Vagina (tissue), 2 donors: ENCODE measurements around the gene CRMP1. TPM values are rescaled to one million over a fixed set of nuclear protein-coding genes. Genes with fewer than 3 reads are reported as not detected.

Source experiments
- DNase-seq, 2 donors: peaks; one replicate each; pipeline ENCODE4 v3.0.0-alpha.2; 2017; ENCODE audit errors: extremely low spot score in 2 of 2
- H3K27ac ChIP-seq: fragments of 200-600 bp; sonication (generic); one replicate; pipeline ENCODE4 v1.5.1; 2019
- H3K27me3 ChIP-seq: fragments of 200-600 bp; sonication (generic); one replicate; pipeline ENCODE4 v1.5.1; 2019
- H3K36me3 ChIP-seq, 2 donors: fragments of 200-600 bp; sonication (generic); one replicate each; pipeline ENCODE4 v1.5.1; 2017 to 2019
- H3K4me1 ChIP-seq: fragments of 200-600 bp; sonication (generic); one replicate; pipeline ENCODE4 v1.5.1; 2019
- H3K4me3 ChIP-seq, 2 donors: fragments of 200-600 bp; sonication (generic); 1 replicate in 1 of 2; 2 replicates in 1 of 2; pipeline ENCODE4 v1.5.1; 2016 to 2019
- H3K9me3 ChIP-seq: fragments of 200-600 bp; sonication (generic); one replicate; pipeline ENCODE4 v1.5.1; 2019
- POLR2A ChIP-seq, 2 donors: fragments of 450-650 bp; IDR thresholded peaks; one replicate each; pipeline ENCODE4 v1.6.1; 2017; ENCODE audit warnings: antibody characterized with exemption in 2 of 2, mild to moderate bottlenecking in 2 of 2, moderate library complexity in 2 of 2
- POLR2AphosphoS5 ChIP-seq, 2 donors: sonication (generic); formaldehyde crosslinking; IDR thresholded peaks; one replicate each; pipeline ENCODE4 v1.9.0; 2017; ENCODE audit warnings: antibody characterized with exemption in 2 of 2, mild to moderate bottlenecking in 2 of 2, low read depth in 1 of 2; ENCODE audit not compliant: insufficient read depth in 1 of 2
- intact Hi-C: fragments of 100-400 bp; cut with DNase I; formaldehyde crosslinking; loops from one replicate; pipeline ENCODE4 v1.15.1; 2023
- total RNA-seq: library from RNA; depleted of rRNA; stranded (reverse); fragments of >200 nt; gene quantifications from one replicate; pipeline ENCODE4 v1.2.3, GENCODE V29; 2016
- TF ChIP-seq, protein P1 (sequence below), 3 experiments: fragments of 450-650 bp in 2 of 3; fragments of 200-600 bp in 1 of 3; sonication (generic) in 1 of 3; IDR thresholded peaks; one replicate each; pipeline ENCODE4 v1.5.1; 2017 to 2019; ENCODE audit warnings: antibody characterized with exemption in 3 of 3, mild to moderate bottlenecking in 2 of 3, moderate library complexity in 2 of 3

CRMP1 gene
- total RNA-seq, 1 donor from 2014 or later, result 3.4 TPM

- Histone ChIP-seq H3K27ac (no peak overlapping the region), H3K4me3 (no peak overlapping the region), H3K27me3 (no peaks in the 10 kb centered on the region), H3K9me3 (no peaks in the 10 kb centered on the region), H3K4me1 (no peaks in the 10 kb centered on the region), H3K36me3 (peaks cover 0 to 29% of the 10 kb centered on the region in 2 donors)
- intact Hi-C loops, result no loop called here
- DNase-seq, result no peak
- TF ChIP-seq POLR2AphosphoS5 (IDR thresholded peaks at IDR 0.05; ENCODE audit: insufficient read depth in 1 of 2, low read depth in 1 of 2), result no peak
- TF ChIP-seq, protein P1, sequence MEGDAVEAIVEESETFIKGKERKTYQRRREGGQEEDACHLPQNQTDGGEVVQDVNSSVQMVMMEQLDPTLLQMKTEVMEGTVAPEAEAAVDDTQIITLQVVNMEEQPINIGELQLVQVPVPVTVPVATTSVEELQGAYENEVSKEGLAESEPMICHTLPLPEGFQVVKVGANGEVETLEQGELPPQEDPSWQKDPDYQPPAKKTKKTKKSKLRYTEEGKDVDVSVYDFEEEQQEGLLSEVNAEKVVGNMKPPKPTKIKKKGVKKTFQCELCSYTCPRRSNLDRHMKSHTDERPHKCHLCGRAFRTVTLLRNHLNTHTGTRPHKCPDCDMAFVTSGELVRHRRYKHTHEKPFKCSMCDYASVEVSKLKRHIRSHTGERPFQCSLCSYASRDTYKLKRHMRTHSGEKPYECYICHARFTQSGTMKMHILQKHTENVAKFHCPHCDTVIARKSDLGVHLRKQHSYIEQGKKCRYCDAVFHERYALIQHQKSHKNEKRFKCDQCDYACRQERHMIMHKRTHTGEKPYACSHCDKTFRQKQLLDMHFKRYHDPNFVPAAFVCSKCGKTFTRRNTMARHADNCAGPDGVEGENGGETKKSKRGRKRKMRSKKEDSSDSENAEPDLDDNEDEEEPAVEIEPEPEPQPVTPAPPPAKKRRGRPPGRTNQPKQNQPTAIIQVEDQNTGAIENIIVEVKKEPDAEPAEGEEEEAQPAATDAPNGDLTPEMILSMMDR (IDR thresholded peaks at IDR 0.05), result no peak
- no peak for TF ChIP-seq POLR2A (IDR thresholded peaks at IDR 0.05)
These were observed 93.9 kb downstream of the CRMP1 start for GRCh38 chr4:5798946-5799345.

DNA sequence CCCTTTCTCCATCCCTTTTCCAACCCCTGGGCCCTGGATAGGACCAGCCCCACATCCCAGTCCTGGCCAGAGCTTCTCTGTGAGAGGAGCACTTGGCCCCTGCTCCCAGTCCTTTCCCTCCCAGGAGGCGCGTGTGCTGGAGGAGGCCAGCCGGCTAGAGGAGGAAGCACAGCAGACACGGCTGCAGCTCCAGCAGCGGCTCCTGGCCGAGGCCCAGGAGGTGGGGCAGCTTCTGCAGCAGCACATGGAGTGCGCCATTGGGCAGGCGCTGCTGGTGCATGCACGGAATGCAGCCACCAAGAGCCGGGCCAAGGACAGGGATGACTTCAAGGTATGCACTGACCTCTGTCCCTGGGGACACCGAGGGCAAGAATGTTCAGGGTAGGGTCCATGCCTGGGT, 94.4 kb downstream of the CRMP1 start:
- no peaks in the 10 kb centered on the region for H3K9me3 ChIP-seq
- no peak for DNase-seq
- peaks cover 0 to 29% of the 10 kb centered on the region in 2 donors for H3K36me3 ChIP-seq
- H3K27me3 ChIP-seq, result no peaks in the 10 kb centered on the region
- intact Hi-C loops, result no loop called here
- H3K4me1 ChIP-seq, result no peaks in the 10 kb centered on the region
- H3K27ac ChIP-seq, result no peak overlapping the region
- H3K4me3 ChIP-seq, result no peak overlapping the region
- TF ChIP-seq POLR2AphosphoS5 (IDR thresholded peaks at IDR 0.05; ENCODE audit: insufficient read depth in 1 of 2, low read depth in 1 of 2), result no peak
- TF ChIP-seq, protein P1 (IDR thresholded peaks at IDR 0.05), result no peak
- TF ChIP-seq POLR2A (IDR thresholded peaks at IDR 0.05), result no peak

GRCh38 chr4:5797866-5798265, 95.0 kb downstream of the CRMP1 start:
- H3K36me3 ChIP-seq, result peaks cover 0 to 29% of the 10 kb centered on the region in 2 donors
- H3K27ac ChIP-seq, result no peak overlapping the region
- no peak overlapping the region for H3K4me3 ChIP-seq
- TF ChIP-seq POLR2A (IDR thresholded peaks at IDR 0.05) (no peak), POLR2AphosphoS5 (IDR thresholded peaks at IDR 0.05; ENCODE audit: insufficient read depth in 1 of 2, low read depth in 1 of 2) (no peak)
- TF ChIP-seq, protein P1 (IDR thresholded peaks at IDR 0.05), result no peak
- no peaks in the 10 kb centered on the region for H3K4me1 ChIP-seq
- intact Hi-C loops, result no loop called here
- no peak for DNase-seq
- no peaks in the 10 kb centered on the region for H3K9me3 ChIP-seq
- H3K27me3 ChIP-seq, result no peaks in the 10 kb centered on the region

DNA sequence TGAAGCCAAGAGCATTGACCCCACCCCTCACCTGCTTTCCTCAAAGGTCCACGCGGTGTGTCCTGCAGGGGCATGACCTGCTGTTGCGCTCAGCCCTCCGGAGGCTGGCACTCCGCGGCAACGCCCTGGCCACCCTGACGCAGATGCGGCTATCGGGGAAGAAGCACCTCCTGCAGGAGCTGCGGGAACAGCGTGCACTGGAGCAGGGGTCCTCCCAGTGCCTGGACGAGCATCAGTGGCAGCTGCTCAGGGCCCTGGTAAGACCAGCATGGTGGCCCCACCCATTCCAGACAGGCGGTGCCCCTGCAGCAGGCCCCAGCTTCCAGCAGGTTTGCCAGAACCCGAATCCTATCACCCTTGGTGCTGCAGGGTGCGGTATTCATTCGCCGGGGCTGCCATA, 95.9 kb downstream of the CRMP1 start:
- TF ChIP-seq POLR2A (IDR thresholded peaks at IDR 0.05), result no peak
- TF ChIP-seq, protein P1 (IDR thresholded peaks at IDR 0.05), result no peak
- TF ChIP-seq POLR2AphosphoS5 (IDR thresholded peaks at IDR 0.05; ENCODE audit: insufficient read depth in 1 of 2, low read depth in 1 of 2), result no peak
- Histone ChIP-seq H3K4me1 (no peaks in the 10 kb centered on the region), H3K4me3 (no peak overlapping the region), H3K27ac (no peak overlapping the region), H3K9me3 (no peaks in the 10 kb centered on the region), H3K36me3 (peaks cover 0 to 29% of the 10 kb centered on the region in 2 donors), H3K27me3 (no peaks in the 10 kb centered on the region)
- DNase-seq, result no peak
- intact Hi-C loops, result no loop called here

GRCh38 chr4:5795580-5795979, 97.3 kb downstream of the CRMP1 start:
- no peak overlapping the region for H3K27ac ChIP-seq
- H3K36me3 ChIP-seq, result peaks cover 0 to 29% of the 10 kb centered on the region in 2 donors
- no peaks in the 10 kb centered on the region for H3K4me1 ChIP-seq
- TF ChIP-seq, protein P1 (IDR thresholded peaks at IDR 0.05), result no peak
- no peak for TF ChIP-seq POLR2A (IDR thresholded peaks at IDR 0.05)
- no peak for TF ChIP-seq POLR2AphosphoS5 (IDR thresholded peaks at IDR 0.05; ENCODE audit: insufficient read depth in 1 of 2, low read depth in 1 of 2)
- H3K4me3 ChIP-seq, result no peak overlapping the region
- H3K27me3 ChIP-seq, result no peaks in the 10 kb centered on the region
- DNase-seq, result no peak
- intact Hi-C loops, result no loop called here
- H3K9me3 ChIP-seq, result no peaks in the 10 kb centered on the region
